Activated CD4-positive, alpha-beta memory T cell treated with anti-CD3 and anti-CD28 coated beads for 36 hours (primary cell): ENCODE data around the gene RSU1. TPM values are rescaled to one million over a fixed set of nuclear protein-coding genes. Genes with fewer than 3 reads are reported as not detected.

Experiments
- CTCF ChIA-PET: fragments of 350-600 bp; sonication (Branson Sonifier 250); formaldehyde crosslinking; loops from one replicate; lab custom pipeline; 2021; ENCODE audit warnings: antibody characterized with exemption, inconsistent platforms; lab: Charles Lee
- POLR2A ChIA-PET: fragments of 350-600 bp; sonication (Branson Sonifier 250); formaldehyde crosslinking; loops from one replicate; lab custom pipeline; 2021; ENCODE audit warnings: antibody characterized with exemption; lab: Charles Lee
- DNase-seq: peaks from one replicate; pipeline ENCODE4 v3.0.0-alpha.2; 2020
- H3K27ac Mint-ChIP-seq: one replicate; pipeline ENCODE4 v1.8.0; 2021; ENCODE audit warnings: mixed read lengths
- H3K27me3 Mint-ChIP-seq: one replicate; pipeline ENCODE4 v1.8.0; 2021; ENCODE audit warnings: mixed read lengths
- H3K36me3 Mint-ChIP-seq: one replicate; pipeline ENCODE4 v1.8.0; 2021; ENCODE audit warnings: mixed read lengths
- H3K4me1 Mint-ChIP-seq: one replicate; pipeline ENCODE4 v1.8.0; 2021; ENCODE audit warnings: low read depth, mixed read lengths
- H3K4me3 Mint-ChIP-seq: one replicate; pipeline ENCODE4 v1.8.0; 2021; ENCODE audit warnings: mild to moderate bottlenecking, mixed read lengths
- H3K9me3 Mint-ChIP-seq: one replicate; pipeline ENCODE4 v1.8.0; 2021; ENCODE audit warnings: mixed read lengths
- intact Hi-C: fragments of 100-400 bp; cut with micrococcal nuclease; formaldehyde crosslinking; loops from one replicate; pipeline ENCODE4 v1.15.1; 2023
- total RNA-seq, 2 experiments: library from RNA; stranded (reverse); gene quantifications; one replicate each; pipeline ENCODE4 v1.2.3, GENCODE V29; 2021

RSU1 gene
- total RNA-seq, 2 experiments from 2014 or later = 60.6 to 61.9 TPM

- intact Hi-C loops = loop anchor here (10.0 kb wide), 1 partner anchor 639 kb away; no protein-coding TSS in a partner anchor
- ChIA-PET POLR2A (no interaction called here), CTCF (interaction anchor here (0.6 to 2.0 kb wide), 2 partner anchors 263 to 642 kb away, joined by 5 to 10 read pairs; no protein-coding TSS in a partner anchor)
- DNase-seq = no peak
- Mint-ChIP-seq H3K4me3 (no peak overlapping the region), H3K36me3 (no peaks in the 10 kb centered on the region), H3K4me1 (no peaks in the 10 kb centered on the region), H3K9me3 (no peaks in the 10 kb centered on the region), H3K27me3 (peaks cover 14% of the 10 kb centered on the region), H3K27ac (no peak overlapping the region)
These were observed 273.1 kb downstream of the RSU1 start for GRCh38 chr10:16544099-16544498.
